B cell (primary cell): ENCODE results near the gene HOXD10. TPM values are rescaled to one million over a fixed set of nuclear protein-coding genes. Genes with fewer than 3 reads are reported as not detected.

ENCODE experiments used
- ATAC-seq: fragments of 200-7000 bp; cut with Tn5 transposase; one replicate; pipeline ENCODE4 v1.10.0; 2021; ENCODE audit warnings: low read depth, mild to moderate bottlenecking, moderate number of reproducible peaks, moderate library complexity
- CTCF ChIA-PET: fragments of 350-600 bp; sonication (Branson Sonifier 250); formaldehyde crosslinking; loops from one replicate; lab custom pipeline; 2021; ENCODE audit warnings: antibody characterized with exemption, inconsistent platforms; lab: Charles Lee
- POLR2A ChIA-PET: fragments of 350-600 bp; sonication (Branson Sonifier 250); formaldehyde crosslinking; loops from one replicate; lab custom pipeline; 2021; ENCODE audit warnings: antibody characterized with exemption; lab: Charles Lee
- DNase-seq: peaks from one replicate; pipeline ENCODE4 v3.0.0; 2013
- H2AFZ ChIP-seq: 2 replicates; pipeline ENCODE4 v1.6.1; 2012; ENCODE audit warnings: mild to moderate bottlenecking, low read depth, low read length; ENCODE audit not compliant: insufficient read depth, poor library complexity, severe bottlenecking
- H3K27ac ChIP-seq, 2 donors: 1 replicate in 1 of 2; 2 replicates in 1 of 2; pipeline ENCODE4 v1.5.1; 2012 to 2013; ENCODE audit warnings: low read length in 2 of 2, mild to moderate bottlenecking in 2 of 2, moderate library complexity in 1 of 2
- H3K27me3 ChIP-seq, 4 experiments: fragments of 200-600 bp in 1 of 4; sonication (generic) in 1 of 4; replicated peaks in 1 of 4; 1 replicate in 2 of 4; 2 replicates in 2 of 4; pipeline versions ENCODE4 v1.6.1 to v1.7.0; 2013 to 2016; ENCODE audit warnings: low read length in 3 of 4, mild to moderate bottlenecking in 2 of 4, mixed read lengths in 1 of 4, moderate library complexity in 1 of 4; ENCODE audit not compliant: insufficient read depth in 4 of 4, control insufficient read depth in 3 of 4; ENCODE audit errors: control extremely low read depth in 1 of 4
- H3K36me3 ChIP-seq, 2 experiments: replicated peaks in 1 of 2; 1 replicate in 1 of 2; 2 replicates in 1 of 2; pipeline versions ENCODE4 v1.6.1 to v1.7.1; 2013; ENCODE audit warnings: low read length in 1 of 2; ENCODE audit not compliant: insufficient read depth in 2 of 2, control insufficient read depth in 1 of 2; ENCODE audit errors: control extremely low read depth in 1 of 2, extremely low read depth in 1 of 2
- H3K4me1 ChIP-seq, 2 donors: fragments of 200-600 bp in 1 of 2; sonication (generic) in 1 of 2; 1 replicate in 1 of 2; 2 replicates in 1 of 2; pipeline versions ENCODE4 v1.5.1 to v1.6.1; 2013 to 2017; ENCODE audit warnings: low read length in 2 of 2; ENCODE audit not compliant: control insufficient read depth in 2 of 2, insufficient read depth in 2 of 2
- H3K4me2 ChIP-seq: replicated peaks from 2 replicates; pipeline ENCODE3; 2012; ENCODE audit warnings: mild to moderate bottlenecking, low read depth, low read length; ENCODE audit not compliant: poor library complexity, severe bottlenecking
- H3K4me3 ChIP-seq, 5 experiments: fragments of 200-600 bp in 1 of 5; sonication (generic) in 1 of 5; 1 replicate in 3 of 5; 2 replicates in 2 of 5; pipeline versions ENCODE4 v1.5.1 to v1.7.0; 2011 to 2016; ENCODE audit warnings: low read length in 4 of 5, mild to moderate bottlenecking in 4 of 5, low read depth in 2 of 5, control low read depth in 1 of 5, moderate library complexity in 1 of 5; ENCODE audit not compliant: insufficient read depth in 1 of 5; ENCODE audit errors: control extremely low read depth in 1 of 5, extremely low read depth in 1 of 5
- H3K79me2 ChIP-seq: fragments of 200-600 bp; sonication (generic); one replicate; pipeline ENCODE4 v1.6.0; 2016; ENCODE audit warnings: low read length; ENCODE audit not compliant: control insufficient read depth, insufficient read depth
- H3K9ac ChIP-seq: fragments of 200-600 bp; sonication (generic); 2 replicates; pipeline ENCODE4 v1.6.1; 2017; ENCODE audit warnings: mild to moderate bottlenecking, low read length, moderate library complexity
- H3K9me3 ChIP-seq, 3 donors: one replicate each; pipeline versions ENCODE4 v1.6.1 to v1.7.1; 2013; ENCODE audit warnings: low read length in 2 of 3; ENCODE audit not compliant: control insufficient read depth in 2 of 3, insufficient read depth in 1 of 3; ENCODE audit errors: control extremely low read depth in 1 of 3
- H4K20me1 ChIP-seq: 2 replicates; pipeline ENCODE4 v1.6.0; 2012; ENCODE audit warnings: mild to moderate bottlenecking, low read length; ENCODE audit not compliant: insufficient read depth, control insufficient read depth, poor library complexity, severe bottlenecking
- H3K27ac Mint-ChIP-seq: one replicate; pipeline ENCODE4 v1.8.0; 2021; ENCODE audit warnings: mixed read lengths
- H3K27me3 Mint-ChIP-seq: one replicate; pipeline ENCODE4 v1.8.0; 2021; ENCODE audit warnings: mixed read lengths
- H3K4me1 Mint-ChIP-seq: one replicate; pipeline ENCODE4 v1.8.0; 2021; ENCODE audit warnings: mixed read lengths
- H3K4me3 Mint-ChIP-seq: one replicate; pipeline ENCODE4 v1.8.0; 2021; ENCODE audit warnings: mixed read lengths
- H3K9me3 Mint-ChIP-seq: one replicate; pipeline ENCODE4 v1.8.0; 2022; ENCODE audit warnings: mixed read lengths; ENCODE audit not compliant: insufficient read depth
- EZH2 ChIP-seq: IDR thresholded peaks from 2 replicates; pipeline ENCODE4 v1.6.1; 2012; ENCODE audit warnings: borderline replicate concordance, low read depth, mild to moderate bottlenecking, moderate library complexity, low read length; ENCODE audit not compliant: insufficient read depth, poor library complexity, severe bottlenecking
- WGBS: methylation state at CpG from one replicate; pipeline ENCODE4 v1.1.5; 2013; ENCODE audit warnings: missing lambda C conversion rate; ENCODE audit not compliant: insufficient coverage; 5-methylcytosine and 5-hydroxymethylcytosine counted together
- intact Hi-C: fragments of 100-400 bp; cut with micrococcal nuclease; formaldehyde crosslinking; loops from one replicate; pipeline ENCODE4 v1.10.0; 2022
- polyA plus RNA-seq: library from polyadenylated mRNA; depleted of rRNA; stranded (reverse); fragments of >200 nt; gene quantifications from 2 replicates; pipeline ENCODE4 v1.2.3, GENCODE V29; 2012
- total RNA-seq, 2 donors: library from RNA; stranded (reverse); fragments of 120-200 nt in 1 of 2; gene quantifications; 1 replicate in 1 of 2; 2 replicates in 1 of 2; pipeline versions ENCODE4 v1.2.3 to v1.2.4, GENCODE V29; 2013 to 2022
- TF ChIP-seq, protein P1 (sequence below): fragments of 200-600 bp; IDR thresholded peaks from one replicate; pipeline ENCODE4 v1.8.0; 2022; ENCODE audit warnings: antibody characterized with exemption, mild to moderate bottlenecking

HOXD10 gene
- total and polyA plus RNA-seq, 2 donors (not counting 1 experiment from before 2014, with no cell fraction given): not detected

DNA sequence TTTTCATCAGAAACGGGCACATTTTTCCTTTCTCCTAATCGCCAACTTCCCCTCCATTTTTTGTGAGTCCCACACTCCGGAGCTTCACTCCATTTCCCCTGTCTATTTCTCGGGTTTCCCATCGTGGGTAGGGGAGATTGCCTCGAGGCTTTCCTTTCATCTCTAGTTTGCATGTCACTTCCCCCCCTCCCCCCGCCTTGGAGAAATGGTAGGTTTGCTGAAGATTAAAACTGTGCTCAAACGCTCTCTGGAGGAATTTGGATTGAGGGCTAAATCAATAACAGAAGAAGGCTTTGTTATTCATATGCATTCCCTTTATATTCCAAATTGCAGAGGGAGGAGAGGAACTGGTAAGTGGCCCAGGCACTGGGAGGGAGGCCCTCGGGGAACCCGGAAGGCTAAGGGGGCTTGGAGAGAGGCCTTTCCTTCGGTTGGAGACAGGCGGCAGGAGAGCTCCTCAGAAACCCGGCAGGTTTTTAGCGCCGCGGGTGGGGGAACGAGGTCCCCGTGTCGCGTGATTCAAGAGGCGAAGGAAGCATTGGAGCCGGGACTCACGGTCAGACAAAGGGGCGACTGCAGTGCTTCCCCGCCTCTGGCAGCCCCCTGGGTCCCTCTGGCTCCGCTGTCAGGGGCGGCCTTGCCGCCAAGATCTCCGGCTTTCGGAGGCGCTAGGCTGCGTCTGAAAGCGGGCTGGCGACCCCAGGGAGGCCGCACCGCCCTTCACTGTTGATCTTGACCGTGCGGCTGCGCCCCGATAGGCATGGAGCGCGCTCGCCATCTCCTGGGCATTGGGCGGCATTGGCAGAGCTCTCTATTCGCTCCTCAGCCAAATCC is 19.4 kb upstream of the HOXD10 start:
- H3K36me3 ChIP-seq: no peaks in the 10 kb centered on the region
- peak overlapping the region; percentile 6 for H3K27ac Mint-ChIP-seq
- TF ChIP-seq EZH2: no peak
- TF ChIP-seq, protein P1, sequence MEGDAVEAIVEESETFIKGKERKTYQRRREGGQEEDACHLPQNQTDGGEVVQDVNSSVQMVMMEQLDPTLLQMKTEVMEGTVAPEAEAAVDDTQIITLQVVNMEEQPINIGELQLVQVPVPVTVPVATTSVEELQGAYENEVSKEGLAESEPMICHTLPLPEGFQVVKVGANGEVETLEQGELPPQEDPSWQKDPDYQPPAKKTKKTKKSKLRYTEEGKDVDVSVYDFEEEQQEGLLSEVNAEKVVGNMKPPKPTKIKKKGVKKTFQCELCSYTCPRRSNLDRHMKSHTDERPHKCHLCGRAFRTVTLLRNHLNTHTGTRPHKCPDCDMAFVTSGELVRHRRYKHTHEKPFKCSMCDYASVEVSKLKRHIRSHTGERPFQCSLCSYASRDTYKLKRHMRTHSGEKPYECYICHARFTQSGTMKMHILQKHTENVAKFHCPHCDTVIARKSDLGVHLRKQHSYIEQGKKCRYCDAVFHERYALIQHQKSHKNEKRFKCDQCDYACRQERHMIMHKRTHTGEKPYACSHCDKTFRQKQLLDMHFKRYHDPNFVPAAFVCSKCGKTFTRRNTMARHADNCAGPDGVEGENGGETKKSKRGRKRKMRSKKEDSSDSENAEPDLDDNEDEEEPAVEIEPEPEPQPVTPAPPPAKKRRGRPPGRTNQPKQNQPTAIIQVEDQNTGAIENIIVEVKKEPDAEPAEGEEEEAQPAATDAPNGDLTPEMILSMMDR: peak; percentile 76
- peaks cover 0 to 47% (median 6%) of the 10 kb centered on the region in 3 donors for H3K9me3 ChIP-seq
- ATAC-seq (peak; percentile 65), DNase-seq (peak; percentile 71)
- POLR2A ChIA-PET: no interaction called here
- CTCF ChIA-PET: interaction anchor here (0.6 to 4.7 kb wide), 16 partner anchors 11 to 1402 kb away, joined by 3 to 72 read pairs (median 4); partner anchors contain the start of genes EVX2 and HOXD3
- H4K20me1 ChIP-seq: no peaks in the 10 kb centered on the region
- no peaks in the 10 kb centered on the region for H3K9me3 Mint-ChIP-seq
- WGBS: 4% methylated on average over 38 of the region's 45 CpGs
- peaks cover 0 to 89% (median 73%) of the 10 kb centered on the region in 4 experiments for H3K27me3 ChIP-seq
- peak overlapping the region; percentile 4 to 42 (median 17) for H3K4me3 ChIP-seq
- H3K4me3 Mint-ChIP-seq: peak overlapping the region; percentile 75
- peak overlapping the region; percentile 69 for H3K4me2 ChIP-seq
- no peak overlapping the region for H3K27ac ChIP-seq
- peaks cover 24% of the 10 kb centered on the region for H3K4me1 Mint-ChIP-seq
- H2AFZ ChIP-seq: peak overlapping the region; percentile 57
- H3K9ac ChIP-seq: peak overlapping the region; percentile 9
- H3K4me1 ChIP-seq: peaks cover 24 to 38% of the 10 kb centered on the region in 2 donors
- intact Hi-C loops: loop anchor here (10.0 kb wide), 1 partner anchor 1762 kb away; the partner anchor contains the start of gene SP9
- no peaks in the 10 kb centered on the region for H3K79me2 ChIP-seq
- H3K27me3 Mint-ChIP-seq: peaks cover 74% of the 10 kb centered on the region
